HEK293T (cell line): ENCODE results near the gene FLII.

ENCODE experiments used
- BHLHE40 ChIP-seq: fragments of 450-650 bp; IDR thresholded peaks from 2 replicates; pipeline ENCODE4 v1.6.1; 2016; ENCODE audit warnings: mild to moderate bottlenecking, moderate library complexity, borderline replicate concordance
- CTBP1 ChIP-seq: fragments of 450-650 bp; IDR thresholded peaks from 2 replicates; pipeline ENCODE4 v1.6.1; 2016; ENCODE audit warnings: borderline replicate concordance
- ELF4 ChIP-seq: fragments of 450-650 bp; IDR thresholded peaks from 2 replicates; pipeline ENCODE4 v1.6.1; 2017; ENCODE audit warnings: antibody characterized with exemption
- FOXA1 ChIP-seq: fragments of 450-650 bp; IDR thresholded peaks from 2 replicates; pipeline ENCODE4 v1.6.1; 2016; ENCODE audit warnings: mild to moderate bottlenecking
- FOXK2 ChIP-seq: fragments of 450-650 bp; IDR thresholded peaks from 2 replicates; pipeline ENCODE4 v1.6.1; 2016; ENCODE audit warnings: mild to moderate bottlenecking
- FOXM1 ChIP-seq: fragments of 450-650 bp; IDR thresholded peaks from 2 replicates; pipeline ENCODE4 v1.6.1; 2017; ENCODE audit warnings: mild to moderate bottlenecking, borderline replicate concordance
- HDGF ChIP-seq: fragments of 450-650 bp; IDR thresholded peaks from 2 replicates; pipeline ENCODE4 v1.6.1; 2017; ENCODE audit warnings: antibody characterized with exemption, borderline replicate concordance
- NFRKB ChIP-seq: fragments of 450-650 bp; IDR thresholded peaks from 2 replicates; pipeline ENCODE4 v1.6.1; 2016; ENCODE audit warnings: mild to moderate bottlenecking, moderate library complexity
- SP1 ChIP-seq: fragments of 450-650 bp; IDR thresholded peaks from 2 replicates; pipeline ENCODE4 v1.6.1; 2017
- SUZ12 ChIP-seq: fragments of 450-650 bp; IDR thresholded peaks from 2 replicates; pipeline ENCODE4 v1.6.1; 2016; ENCODE audit warnings: mild to moderate bottlenecking
- TARDBP ChIP-seq: fragments of 450-650 bp; IDR thresholded peaks from 2 replicates; pipeline ENCODE4 v1.6.1; 2016
- ZNF384 ChIP-seq: fragments of 450-650 bp; IDR thresholded peaks from 2 replicates; pipeline ENCODE4 v1.6.1; 2016
- TF ChIP-seq, protein P1 (sequence below): fragments of 450-650 bp; IDR thresholded peaks from 2 replicates; pipeline ENCODE4 v1.6.1; 2016

- no peak for TF ChIP-seq FOXM1
- no peak for TF ChIP-seq ZNF384
- TF ChIP-seq CTBP1, result no peak
- TF ChIP-seq TARDBP, result no peak
- no peak for TF ChIP-seq SUZ12
- TF ChIP-seq, protein P1, sequence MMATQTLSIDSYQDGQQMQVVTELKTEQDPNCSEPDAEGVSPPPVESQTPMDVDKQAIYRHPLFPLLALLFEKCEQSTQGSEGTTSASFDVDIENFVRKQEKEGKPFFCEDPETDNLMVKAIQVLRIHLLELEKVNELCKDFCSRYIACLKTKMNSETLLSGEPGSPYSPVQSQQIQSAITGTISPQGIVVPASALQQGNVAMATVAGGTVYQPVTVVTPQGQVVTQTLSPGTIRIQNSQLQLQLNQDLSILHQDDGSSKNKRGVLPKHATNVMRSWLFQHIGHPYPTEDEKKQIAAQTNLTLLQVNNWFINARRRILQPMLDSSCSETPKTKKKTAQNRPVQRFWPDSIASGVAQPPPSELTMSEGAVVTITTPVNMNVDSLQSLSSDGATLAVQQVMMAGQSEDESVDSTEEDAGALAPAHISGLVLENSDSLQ, result no peak
- TF ChIP-seq FOXA1, result no peak
- no peak for TF ChIP-seq NFRKB
- no peak for TF ChIP-seq HDGF
- no peak for TF ChIP-seq FOXK2
- no peak for TF ChIP-seq SP1
- no peak for TF ChIP-seq BHLHE40
- no peak for TF ChIP-seq ELF4
Observed at GRCh38 chr17:18217412-18218015, 41.0 kb downstream of the FLII start.
